Fibroblast of pulmonary artery (primary cell): ENCODE measurements around the gene CCN2.
A peak's percentile ranks its signal among the peaks of the same experiment; 100 is the strongest.

Experiments used
- DNase-seq: peaks from one replicate; pipeline ENCODE4 v3.0.0-alpha.2; 2010; ENCODE audit warnings: low read depth
- H3K4me3 ChIP-seq: replicated peaks from 2 replicates; pipeline ENCODE4 v1.5.1; 2011; ENCODE audit warnings: low read depth, mild to moderate bottlenecking, control low read depth, low read length, moderate library complexity
- TF ChIP-seq, protein P1 (sequence below): IDR thresholded peaks from 2 replicates; pipeline ENCODE4 v1.5.1; 2011; ENCODE audit warnings: mild to moderate bottlenecking, control low read depth, low read length, inconsistent platforms; ENCODE audit errors: missing control alignments

CCN2 gene

GRCh38 chr6:131992557-131992956 lies 41.4 kb upstream of the CCN2 start:
- TF ChIP-seq, protein P1, sequence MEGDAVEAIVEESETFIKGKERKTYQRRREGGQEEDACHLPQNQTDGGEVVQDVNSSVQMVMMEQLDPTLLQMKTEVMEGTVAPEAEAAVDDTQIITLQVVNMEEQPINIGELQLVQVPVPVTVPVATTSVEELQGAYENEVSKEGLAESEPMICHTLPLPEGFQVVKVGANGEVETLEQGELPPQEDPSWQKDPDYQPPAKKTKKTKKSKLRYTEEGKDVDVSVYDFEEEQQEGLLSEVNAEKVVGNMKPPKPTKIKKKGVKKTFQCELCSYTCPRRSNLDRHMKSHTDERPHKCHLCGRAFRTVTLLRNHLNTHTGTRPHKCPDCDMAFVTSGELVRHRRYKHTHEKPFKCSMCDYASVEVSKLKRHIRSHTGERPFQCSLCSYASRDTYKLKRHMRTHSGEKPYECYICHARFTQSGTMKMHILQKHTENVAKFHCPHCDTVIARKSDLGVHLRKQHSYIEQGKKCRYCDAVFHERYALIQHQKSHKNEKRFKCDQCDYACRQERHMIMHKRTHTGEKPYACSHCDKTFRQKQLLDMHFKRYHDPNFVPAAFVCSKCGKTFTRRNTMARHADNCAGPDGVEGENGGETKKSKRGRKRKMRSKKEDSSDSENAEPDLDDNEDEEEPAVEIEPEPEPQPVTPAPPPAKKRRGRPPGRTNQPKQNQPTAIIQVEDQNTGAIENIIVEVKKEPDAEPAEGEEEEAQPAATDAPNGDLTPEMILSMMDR, result no peak
- no peak for DNase-seq
- no peak overlapping the region for H3K4me3 ChIP-seq

GRCh38 chr6:131989036-131989435 lies 37.9 kb upstream of the CCN2 start:
- TF ChIP-seq, protein P1, result no peak
- H3K4me3 ChIP-seq, result no peak overlapping the region
- DNase-seq, result no peak

GRCh38 chr6:131982740-131983259 lies 31.6 kb upstream of the CCN2 start:
- H3K4me3 ChIP-seq, result no peak overlapping the region
- TF ChIP-seq, protein P1, result no peak
- peak; percentile 85 for DNase-seq

GRCh38 chr6:131981624-131981978 lies 30.4 kb upstream of the CCN2 start:
- DNase-seq, result no peak
- TF ChIP-seq, protein P1, result no peak
- no peak overlapping the region for H3K4me3 ChIP-seq

DNA sequence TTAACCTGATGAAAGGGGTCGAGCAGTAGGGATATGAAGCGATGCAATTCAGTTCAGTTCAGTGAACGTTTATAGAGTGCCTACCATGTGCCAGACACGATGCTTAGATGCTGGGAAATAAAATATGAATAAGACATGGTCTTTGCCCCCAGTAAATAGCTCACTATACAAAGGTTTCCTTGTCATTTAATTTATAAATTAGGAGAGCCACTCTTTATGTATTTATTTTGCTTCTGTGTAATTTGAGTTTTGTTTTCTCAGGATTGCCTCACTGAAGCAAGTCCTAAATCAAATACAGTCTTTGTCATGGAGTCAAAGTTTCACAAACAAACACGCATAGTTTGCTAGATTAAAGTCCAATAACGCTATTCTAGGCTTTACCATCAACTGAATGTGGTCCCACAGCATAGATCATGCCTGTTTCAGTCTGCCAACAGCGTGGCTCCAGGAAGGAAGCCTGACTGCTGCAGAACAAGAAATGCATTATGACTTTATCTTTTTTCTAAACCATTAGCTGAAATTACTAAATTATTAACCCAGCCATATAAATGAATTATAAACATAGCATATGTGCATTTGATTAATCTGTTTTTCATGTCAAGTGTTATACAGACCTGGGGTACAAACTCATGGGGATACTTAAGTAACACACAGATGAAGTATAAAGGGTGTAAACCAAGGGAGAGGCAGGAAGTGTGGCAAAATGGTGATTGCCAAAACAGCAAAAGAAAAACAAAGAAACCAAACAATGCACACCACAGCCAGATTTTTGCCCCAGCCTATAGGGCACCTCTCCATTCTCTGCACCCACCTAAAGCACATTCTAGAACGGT lies 29.8 kb upstream of the CCN2 start:
- TF ChIP-seq, protein P1, result no peak
- peak; percentile 39 for DNase-seq
- H3K4me3 ChIP-seq, result no peak overlapping the region

DNA sequence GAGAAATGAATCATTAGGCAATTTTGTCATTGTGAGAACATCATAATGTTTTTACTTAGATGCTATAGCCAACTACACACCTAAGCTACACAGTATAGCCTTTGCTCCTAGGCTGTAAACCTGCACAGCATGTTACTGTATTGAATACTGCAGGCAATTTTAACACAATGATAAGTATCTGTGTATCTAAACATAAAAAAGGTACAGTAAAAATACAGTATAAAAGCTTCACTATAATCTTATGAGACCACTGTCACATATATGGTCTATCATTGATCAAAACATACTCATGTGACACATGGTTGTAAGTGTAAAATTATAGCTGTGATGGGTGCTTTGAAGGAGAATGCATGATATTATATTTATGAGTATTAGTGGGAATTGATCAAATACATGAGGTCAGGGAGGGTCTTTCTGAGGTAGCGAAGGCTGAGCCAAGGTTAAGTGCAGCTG lies 29.2 kb upstream of the CCN2 start:
- DNase-seq, result no peak
- H3K4me3 ChIP-seq, result no peak overlapping the region
- TF ChIP-seq, protein P1, result no peak
